ENCODE measurements around the gene HNRNPH2. TPM values are rescaled to one million over a fixed set of nuclear protein-coding genes. Genes with fewer than 3 reads are reported as not detected.

Gene HNRNPH2
- polyA plus RNA-seq, 4 donors = 60.2 to 124 (median 72.0) TPM

GRCh38 chrX:101417981-101418841 lies 10.2 kb downstream of the HNRNPH2 start:
- WGBS, 3 donors = 1 to 24% (median 21%) methylated on average over 18 to 54 of the region's 56 CpGs
- FAIRE-seq (no peak), DNase-seq (peak; percentile 20 to 64)
- no peaks in the 10 kb centered on the region for H3K9me3 ChIP-seq (ENCODE audit: control insufficient read depth in 2 of 2, insufficient read depth in 1 of 2, low read depth in 1 of 2, low read length in 1 of 2)
- H3K4me3 ChIP-seq (ENCODE audit: low read depth in 1 of 3, low read length in 3 of 3) = peak overlapping the region; percentile 37 to 67 (median 54)
- no peaks in the 10 kb centered on the region for H3K27me3 ChIP-seq (ENCODE audit: control insufficient read depth in 3 of 3, insufficient read depth in 3 of 3, low read length in 3 of 3)
- H3K4me1 ChIP-seq (ENCODE audit: control insufficient read depth in 3 of 3, insufficient read depth in 2 of 3, low read depth in 1 of 3, low read length in 2 of 3) = peaks cover 0 to 33% (median 0%) of the 10 kb centered on the region in 3 donors
- H3K27ac ChIP-seq (ENCODE audit: low read depth in 1 of 3, low read length in 2 of 3) = peak overlapping the region; percentile 49 to 92 (median 88)
- H3K36me3 ChIP-seq (ENCODE audit: control insufficient read depth in 3 of 3, insufficient read depth in 2 of 3, low read depth in 1 of 3, low read length in 3 of 3) = no peaks in the 10 kb centered on the region

DNA sequence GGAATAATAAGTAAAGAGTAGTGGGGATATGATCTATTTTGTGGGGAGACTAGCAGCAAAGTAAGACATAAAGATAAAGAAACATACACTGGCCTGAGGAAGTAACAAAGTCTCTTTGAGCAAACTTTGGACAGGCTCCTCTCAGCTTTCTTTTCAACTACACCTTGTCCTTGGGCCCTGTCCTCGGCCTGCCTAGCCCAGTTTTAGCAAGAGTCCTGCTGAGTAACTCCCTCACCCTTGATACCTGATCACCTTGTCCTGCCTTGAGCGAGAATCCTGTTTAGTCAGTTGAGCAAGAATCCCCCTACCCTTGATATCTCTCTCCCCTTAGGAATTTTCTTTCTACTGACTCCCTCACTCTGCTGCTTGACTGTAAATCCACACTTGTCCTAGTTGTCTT lies 11.5 kb downstream of the HNRNPH2 start:
- H3K4me3 ChIP-seq (ENCODE audit: low read depth in 1 of 3, low read length in 3 of 3) = no peak overlapping the region
- no peak for FAIRE-seq
- no peaks in the 10 kb centered on the region for H3K27me3 ChIP-seq (ENCODE audit: control insufficient read depth in 3 of 3, insufficient read depth in 3 of 3, low read length in 3 of 3)
- 24 to 75% (median 32%) methylated on average over 2 of the region's 2 CpGs for WGBS, 3 donors
- peak overlapping the region in 2 of 3 donors; percentile 5 to 88 for H3K27ac ChIP-seq (ENCODE audit: low read depth in 1 of 3, low read length in 2 of 3)
- H3K4me1 ChIP-seq (ENCODE audit: control insufficient read depth in 3 of 3, insufficient read depth in 2 of 3, low read depth in 1 of 3, low read length in 2 of 3) = peaks cover 0 to 33% (median 0%) of the 10 kb centered on the region in 3 donors
- peak; percentile 56 to 81 for DNase-seq
- H3K36me3 ChIP-seq (ENCODE audit: control insufficient read depth in 3 of 3, insufficient read depth in 2 of 3, low read depth in 1 of 3, low read length in 3 of 3) = peaks cover 0 to 3% (median 0%) of the 10 kb centered on the region in 3 donors
- H3K9me3 ChIP-seq (ENCODE audit: control insufficient read depth in 2 of 2, insufficient read depth in 1 of 2, low read depth in 1 of 2, low read length in 1 of 2) = no peaks in the 10 kb centered on the region

DNA sequence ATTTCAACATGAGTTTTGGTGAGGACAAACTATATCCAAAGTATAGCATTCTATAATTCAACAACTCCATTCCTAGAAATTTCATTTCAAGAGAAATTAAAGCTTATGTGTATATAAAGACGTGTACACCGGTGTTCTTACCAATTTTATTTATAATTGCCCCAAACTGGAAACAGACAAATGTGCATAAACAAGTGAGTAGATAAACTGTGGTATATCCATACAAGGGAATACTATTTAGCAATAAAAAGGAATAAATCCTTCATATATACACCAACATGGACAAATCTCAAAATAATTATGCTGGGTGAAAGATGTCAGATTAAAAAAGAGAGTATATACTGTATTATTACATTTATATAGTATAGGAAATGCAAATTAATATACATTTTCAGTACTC lies 19.9 kb downstream of the HNRNPH2 start:
- Histone ChIP-seq H3K9me3 (ENCODE audit: control insufficient read depth in 2 of 2, insufficient read depth in 1 of 2, low read depth in 1 of 2, low read length in 1 of 2) (peaks cover 0 to 5% of the 10 kb centered on the region in 2 donors), H3K27me3 (ENCODE audit: control insufficient read depth in 3 of 3, insufficient read depth in 3 of 3, low read length in 3 of 3) (no peaks in the 10 kb centered on the region), H3K4me3 (ENCODE audit: low read depth in 1 of 3, low read length in 3 of 3) (no peak overlapping the region), H3K4me1 (ENCODE audit: control insufficient read depth in 3 of 3, insufficient read depth in 2 of 3, low read depth in 1 of 3, low read length in 2 of 3) (no peaks in the 10 kb centered on the region), H3K27ac (ENCODE audit: low read depth in 1 of 3, low read length in 2 of 3) (no peak overlapping the region), H3K36me3 (ENCODE audit: control insufficient read depth in 3 of 3, insufficient read depth in 2 of 3, low read depth in 1 of 3, low read length in 3 of 3) (peaks cover 0 to 7% (median 0%) of the 10 kb centered on the region in 3 donors)
- DNase-seq = no peak
- WGBS, 3 donors = 86 to 95% (median 93%) methylated on average over 2 of the region's 2 CpGs
- no peak for FAIRE-seq

DNA sequence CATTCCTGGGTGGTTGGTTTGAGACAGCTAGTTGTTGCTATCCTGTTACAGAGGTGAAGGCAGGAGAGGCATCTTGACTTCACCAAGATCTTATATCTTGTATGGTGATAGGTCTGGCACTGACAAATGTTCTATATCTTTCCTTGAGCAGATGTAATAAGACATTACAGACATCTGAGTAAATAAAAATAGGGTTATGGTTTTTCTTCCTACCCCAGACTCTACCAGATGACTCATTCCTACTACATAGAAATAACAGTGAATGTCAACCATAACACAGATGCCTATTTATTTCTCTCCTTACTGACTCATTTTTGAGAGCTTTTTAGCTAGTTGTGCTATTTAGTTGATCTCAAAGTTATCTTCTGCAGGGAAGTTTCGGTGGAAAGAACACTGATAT lies 21.9 kb downstream of the HNRNPH2 start:
- Histone ChIP-seq H3K27ac (ENCODE audit: low read depth in 1 of 3, low read length in 2 of 3) (no peak overlapping the region), H3K27me3 (ENCODE audit: control insufficient read depth in 3 of 3, insufficient read depth in 3 of 3, low read length in 3 of 3) (no peaks in the 10 kb centered on the region), H3K9me3 (ENCODE audit: control insufficient read depth in 2 of 2, insufficient read depth in 1 of 2, low read depth in 1 of 2, low read length in 1 of 2) (peaks cover 0 to 5% of the 10 kb centered on the region in 2 donors), H3K36me3 (ENCODE audit: control insufficient read depth in 3 of 3, insufficient read depth in 2 of 3, low read depth in 1 of 3, low read length in 3 of 3) (peaks cover 0 to 4% (median 0%) of the 10 kb centered on the region in 3 donors), H3K4me3 (ENCODE audit: low read depth in 1 of 3, low read length in 3 of 3) (no peak overlapping the region), H3K4me1 (ENCODE audit: control insufficient read depth in 3 of 3, insufficient read depth in 2 of 3, low read depth in 1 of 3, low read length in 2 of 3) (no peaks in the 10 kb centered on the region)
- FAIRE-seq = no peak
- DNase-seq = no peak
- WGBS, 3 donors = 53 to 91% (median 57%) methylated on average over 1 of the region's 1 CpG

DNA sequence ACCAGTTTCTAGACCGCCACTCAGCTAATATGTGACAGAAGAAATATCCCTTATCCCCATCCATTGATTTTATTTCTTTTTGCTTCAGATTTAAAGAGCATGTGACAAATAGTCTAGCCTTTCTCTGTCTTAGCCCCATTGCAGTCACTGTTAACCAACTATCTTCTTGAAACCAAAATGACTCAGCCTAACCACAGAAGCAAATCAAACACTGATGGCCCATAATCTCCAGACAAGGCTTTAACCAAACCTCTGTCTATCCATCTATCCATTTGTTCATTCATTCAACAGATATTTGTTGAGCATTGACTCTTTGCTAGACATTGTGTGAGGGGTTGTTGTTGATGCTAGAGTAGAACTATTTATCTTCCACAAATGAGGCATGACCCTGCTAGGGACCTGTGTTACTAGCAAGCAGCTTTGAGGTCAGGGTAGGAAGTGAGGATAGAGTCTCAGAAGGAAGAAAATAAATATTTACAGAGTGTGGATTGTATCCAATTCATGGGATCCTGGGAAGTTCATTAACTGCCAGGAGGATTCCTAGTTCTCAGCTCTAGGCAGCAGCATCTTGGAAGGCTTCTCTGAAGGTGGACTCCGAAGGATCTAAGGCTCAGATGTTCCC lies 22.5 kb downstream of the HNRNPH2 start:
- Histone ChIP-seq H3K4me3 (ENCODE audit: low read depth in 1 of 3, low read length in 3 of 3) (no peak overlapping the region), H3K36me3 (ENCODE audit: control insufficient read depth in 3 of 3, insufficient read depth in 2 of 3, low read depth in 1 of 3, low read length in 3 of 3) (peaks cover 0 to 4% (median 0%) of the 10 kb centered on the region in 3 donors), H3K27ac (ENCODE audit: low read depth in 1 of 3, low read length in 2 of 3) (no peak overlapping the region), H3K27me3 (ENCODE audit: control insufficient read depth in 3 of 3, insufficient read depth in 3 of 3, low read length in 3 of 3) (no peaks in the 10 kb centered on the region), H3K9me3 (ENCODE audit: control insufficient read depth in 2 of 2, insufficient read depth in 1 of 2, low read depth in 1 of 2, low read length in 1 of 2) (peaks cover 0 to 5% of the 10 kb centered on the region in 2 donors), H3K4me1 (ENCODE audit: control insufficient read depth in 3 of 3, insufficient read depth in 2 of 3, low read depth in 1 of 3, low read length in 2 of 3) (no peaks in the 10 kb centered on the region)
- FAIRE-seq (no peak), DNase-seq (no peak)
- 60 to 100% (median 84%) methylated on average over 2 of the region's 2 CpGs for WGBS, 3 donors

GRCh38 chrX:101442085-101442484 lies 34.1 kb downstream of the HNRNPH2 start:
- FAIRE-seq (no peak), DNase-seq (peak in 1 of 2 donors; percentile 46)
- no peaks in the 10 kb centered on the region for H3K4me1 ChIP-seq (ENCODE audit: control insufficient read depth in 3 of 3, insufficient read depth in 2 of 3, low read depth in 1 of 3, low read length in 2 of 3)
- no peaks in the 10 kb centered on the region for H3K9me3 ChIP-seq (ENCODE audit: control insufficient read depth in 2 of 2, insufficient read depth in 1 of 2, low read depth in 1 of 2, low read length in 1 of 2)
- peaks cover 0 to 10% (median 0%) of the 10 kb centered on the region in 3 donors for H3K36me3 ChIP-seq (ENCODE audit: control insufficient read depth in 3 of 3, insufficient read depth in 2 of 3, low read depth in 1 of 3, low read length in 3 of 3)
- H3K27ac ChIP-seq (ENCODE audit: low read depth in 1 of 3, low read length in 2 of 3) = peak overlapping the region in 1 of 3 donors; percentile 78
- WGBS, 3 donors = 76 to 86% (median 82%) methylated on average over 2 of the region's 2 CpGs
- H3K4me3 ChIP-seq (ENCODE audit: low read depth in 1 of 3, low read length in 3 of 3) = no peak overlapping the region
- no peaks in the 10 kb centered on the region for H3K27me3 ChIP-seq (ENCODE audit: control insufficient read depth in 3 of 3, insufficient read depth in 3 of 3, low read length in 3 of 3)

DNA sequence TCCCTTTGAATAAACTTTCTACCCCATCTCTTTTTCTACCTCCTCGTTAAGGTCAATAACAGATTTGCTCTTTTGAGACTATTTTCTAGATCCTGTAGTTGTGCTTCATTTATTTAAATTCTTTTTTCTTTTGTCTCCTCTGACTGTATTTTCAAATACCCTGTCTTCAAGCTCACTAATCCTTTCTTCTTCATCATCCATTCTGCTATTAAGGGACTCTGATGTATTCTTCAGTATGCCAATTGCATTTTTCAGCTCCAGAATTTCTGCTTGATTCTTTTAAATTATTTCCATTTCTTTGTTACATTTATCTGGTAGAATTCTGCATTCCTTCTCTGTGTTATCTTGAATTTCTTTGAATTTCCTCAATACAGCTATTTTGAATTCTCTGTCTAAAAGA lies 41.3 kb downstream of the HNRNPH2 start:
- Histone ChIP-seq H3K27me3 (ENCODE audit: control insufficient read depth in 3 of 3, insufficient read depth in 3 of 3, low read length in 3 of 3) (no peaks in the 10 kb centered on the region), H3K4me3 (ENCODE audit: low read depth in 1 of 3, low read length in 3 of 3) (no peak overlapping the region), H3K27ac (ENCODE audit: low read depth in 1 of 3, low read length in 2 of 3) (no peak overlapping the region), H3K9me3 (ENCODE audit: control insufficient read depth in 2 of 2, insufficient read depth in 1 of 2, low read depth in 1 of 2, low read length in 1 of 2) (no peaks in the 10 kb centered on the region), H3K4me1 (ENCODE audit: control insufficient read depth in 3 of 3, insufficient read depth in 2 of 3, low read depth in 1 of 3, low read length in 2 of 3) (peaks cover 0 to 14% (median 0%) of the 10 kb centered on the region in 3 donors), H3K36me3 (ENCODE audit: control insufficient read depth in 3 of 3, insufficient read depth in 2 of 3, low read depth in 1 of 3, low read length in 3 of 3) (peaks cover 0 to 7% (median 0%) of the 10 kb centered on the region in 3 donors)
- DNase-seq (no peak), FAIRE-seq (no peak)
- 85 to 100% (median 92%) methylated on average over 1 of the region's 1 CpG for WGBS, 3 donors

GRCh38 chrX:101450085-101450484 lies 42.1 kb downstream of the HNRNPH2 start:
- 59 to 94% (median 90%) methylated on average over 1 to 2 of the region's 2 CpGs for WGBS, 3 donors
- peaks cover 0 to 14% (median 0%) of the 10 kb centered on the region in 3 donors for H3K4me1 ChIP-seq (ENCODE audit: control insufficient read depth in 3 of 3, insufficient read depth in 2 of 3, low read depth in 1 of 3, low read length in 2 of 3)
- H3K27me3 ChIP-seq (ENCODE audit: control insufficient read depth in 3 of 3, insufficient read depth in 3 of 3, low read length in 3 of 3) = no peaks in the 10 kb centered on the region
- H3K4me3 ChIP-seq (ENCODE audit: low read depth in 1 of 3, low read length in 3 of 3) = no peak overlapping the region
- DNase-seq (no peak), FAIRE-seq (no peak)
- peak overlapping the region in 1 of 3 donors; percentile 69 for H3K27ac ChIP-seq (ENCODE audit: low read depth in 1 of 3, low read length in 2 of 3)
- H3K36me3 ChIP-seq (ENCODE audit: control insufficient read depth in 3 of 3, insufficient read depth in 2 of 3, low read depth in 1 of 3, low read length in 3 of 3) = peaks cover 0 to 7% (median 0%) of the 10 kb centered on the region in 3 donors
- H3K9me3 ChIP-seq (ENCODE audit: control insufficient read depth in 2 of 2, insufficient read depth in 1 of 2, low read depth in 1 of 2, low read length in 1 of 2) = no peaks in the 10 kb centered on the region
